Measurements from ENCODE around the gene ATP11A.

Gene ATP11A

GRCh38 chr13:112808377-112809140 is 118.7 kb downstream of the ATP11A start:
- no peak overlapping the region for H3K4me3 ChIP-seq (ENCODE audit: low read length)
- TF ChIP-seq CTCF (conservative IDR thresholded peaks at IDR 0.05; ENCODE audit: low read length), result no peak
- no peak for DNase-seq (ENCODE audit: low read depth)

- no peak for DNase-seq (ENCODE audit: low read depth)
- H3K4me3 ChIP-seq (ENCODE audit: low read length), result no peak overlapping the region
- TF ChIP-seq CTCF (conservative IDR thresholded peaks at IDR 0.05; ENCODE audit: low read length), result no peak
These were observed 119.8 kb downstream of the ATP11A start for GRCh38 chr13:112809332-112810315.

- TF ChIP-seq CTCF (conservative IDR thresholded peaks at IDR 0.05; ENCODE audit: low read length), result no peak
- DNase-seq (ENCODE audit: low read depth), result no peak
- no peak overlapping the region for H3K4me3 ChIP-seq (ENCODE audit: low read length)
These were observed 120.8 kb downstream of the ATP11A start for GRCh38 chr13:112810608-112811007.

- no peak for TF ChIP-seq CTCF (conservative IDR thresholded peaks at IDR 0.05; ENCODE audit: low read length)
- no peak overlapping the region for H3K4me3 ChIP-seq (ENCODE audit: low read length)
- DNase-seq (ENCODE audit: low read depth), result no peak
These were observed 122.6 kb downstream of the ATP11A start for GRCh38 chr13:112812306-112813055.

- no peak for TF ChIP-seq CTCF (conservative IDR thresholded peaks at IDR 0.05; ENCODE audit: low read length)
- no peak overlapping the region for H3K4me3 ChIP-seq (ENCODE audit: low read length)
- no peak for DNase-seq (ENCODE audit: low read depth)
These were observed 123.7 kb downstream of the ATP11A start for GRCh38 chr13:112813552-112813951.

GRCh38 chr13:112814905-112815585 is 125.2 kb downstream of the ATP11A start:
- DNase-seq (ENCODE audit: low read depth), result peak; percentile 18
- no peak overlapping the region for H3K4me3 ChIP-seq (ENCODE audit: low read length)
- TF ChIP-seq CTCF (conservative IDR thresholded peaks at IDR 0.05; ENCODE audit: low read length), result no peak
